Chondrocyte (in vitro differentiated cells): Measurements from ENCODE around the gene CHKA. TPM values are rescaled to one million over a fixed set of nuclear protein-coding genes. Genes with fewer than 3 reads are reported as not detected.

Source experiments
- DNase-seq: peaks from one replicate; pipeline ENCODE4 v3.0.0; 2021; ENCODE audit warnings: mixed read lengths, low spot score
- H3K27ac Mint-ChIP-seq: one replicate; pipeline ENCODE4 v1.8.0; 2021; ENCODE audit warnings: mild to moderate bottlenecking, moderate library complexity, mixed read lengths; ENCODE audit not compliant: unreplicated experiment
- H3K27me3 Mint-ChIP-seq: 2 replicates; pipeline ENCODE4 v1.8.0; 2021; ENCODE audit warnings: low read depth, mixed read lengths
- H3K36me3 Mint-ChIP-seq: 2 replicates; pipeline ENCODE4 v1.8.0; 2021; ENCODE audit warnings: low read depth, mixed read lengths
- H3K4me1 Mint-ChIP-seq: 2 replicates; pipeline ENCODE4 v1.8.0; 2021; ENCODE audit warnings: low read depth, mild to moderate bottlenecking, mixed read lengths
- H3K4me3 Mint-ChIP-seq: one replicate; pipeline ENCODE4 v1.8.0; 2021; ENCODE audit warnings: mild to moderate bottlenecking, moderate library complexity, mixed read lengths; ENCODE audit not compliant: unreplicated experiment
- H3K9me3 Mint-ChIP-seq: 2 replicates; pipeline ENCODE4 v1.8.0; 2021; ENCODE audit warnings: low read depth, mixed read lengths
- total RNA-seq: library from RNA; stranded (reverse); gene quantifications from 3 replicates; pipeline ENCODE4 v1.2.1, GENCODE V29; 2021
- TF ChIP-seq, protein P1 (sequence below): fragments of 200-600 bp; sonication (generic); IDR thresholded peaks from 2 replicates; pipeline ENCODE4 v1.5.0; 2021; ENCODE audit warnings: antibody characterized with exemption, mild to moderate bottlenecking, moderate library complexity

CHKA gene
- total RNA-seq, 1 donor from 2014 or later, result 21.0 TPM

DNA sequence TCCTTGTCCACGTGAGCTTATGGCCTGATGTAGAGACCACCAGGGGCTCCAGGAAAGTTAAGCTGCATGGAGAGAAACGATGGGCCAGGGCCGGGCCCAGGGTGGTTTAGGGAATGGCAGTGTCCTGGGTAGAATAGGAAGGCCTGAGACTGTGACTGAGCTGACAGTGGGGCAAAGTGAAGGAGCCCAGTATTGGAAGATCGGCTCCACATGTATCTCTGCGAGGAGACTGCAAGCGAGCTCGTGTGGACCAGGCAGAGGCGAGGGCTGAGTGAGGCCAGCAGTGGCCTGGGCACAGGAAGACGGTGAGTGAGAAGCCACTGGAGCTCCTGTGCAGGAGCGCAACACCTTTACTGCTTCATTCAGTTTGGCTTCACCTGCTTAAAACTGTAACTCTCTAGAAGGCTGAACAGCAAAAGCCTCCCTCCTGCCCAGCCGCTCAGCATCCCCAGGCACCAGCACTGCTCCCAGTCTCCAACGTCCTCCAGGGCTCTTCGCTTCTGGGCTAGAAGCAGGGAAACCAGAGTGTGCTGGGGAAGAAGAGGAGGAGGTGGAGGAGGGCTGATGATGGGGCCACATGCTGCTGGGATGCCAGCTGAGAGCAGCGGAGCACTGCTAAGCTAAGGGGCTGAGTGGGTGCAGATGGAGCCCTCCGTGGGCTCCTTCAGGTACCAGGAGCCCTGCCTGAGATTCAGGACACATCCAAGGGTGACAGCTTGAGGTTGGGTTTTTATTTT, 68.9 kb downstream of the CHKA start:
- Mint-ChIP-seq H3K4me1 (no peaks in the 10 kb centered on the region), H3K27me3 (no peaks in the 10 kb centered on the region), H3K4me3 (no peak overlapping the region), H3K9me3 (no peaks in the 10 kb centered on the region), H3K36me3 (peaks cover 9% of the 10 kb centered on the region), H3K27ac (no peak overlapping the region)
- no peak for DNase-seq
- TF ChIP-seq, protein P1, sequence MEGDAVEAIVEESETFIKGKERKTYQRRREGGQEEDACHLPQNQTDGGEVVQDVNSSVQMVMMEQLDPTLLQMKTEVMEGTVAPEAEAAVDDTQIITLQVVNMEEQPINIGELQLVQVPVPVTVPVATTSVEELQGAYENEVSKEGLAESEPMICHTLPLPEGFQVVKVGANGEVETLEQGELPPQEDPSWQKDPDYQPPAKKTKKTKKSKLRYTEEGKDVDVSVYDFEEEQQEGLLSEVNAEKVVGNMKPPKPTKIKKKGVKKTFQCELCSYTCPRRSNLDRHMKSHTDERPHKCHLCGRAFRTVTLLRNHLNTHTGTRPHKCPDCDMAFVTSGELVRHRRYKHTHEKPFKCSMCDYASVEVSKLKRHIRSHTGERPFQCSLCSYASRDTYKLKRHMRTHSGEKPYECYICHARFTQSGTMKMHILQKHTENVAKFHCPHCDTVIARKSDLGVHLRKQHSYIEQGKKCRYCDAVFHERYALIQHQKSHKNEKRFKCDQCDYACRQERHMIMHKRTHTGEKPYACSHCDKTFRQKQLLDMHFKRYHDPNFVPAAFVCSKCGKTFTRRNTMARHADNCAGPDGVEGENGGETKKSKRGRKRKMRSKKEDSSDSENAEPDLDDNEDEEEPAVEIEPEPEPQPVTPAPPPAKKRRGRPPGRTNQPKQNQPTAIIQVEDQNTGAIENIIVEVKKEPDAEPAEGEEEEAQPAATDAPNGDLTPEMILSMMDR, result no peak

DNA sequence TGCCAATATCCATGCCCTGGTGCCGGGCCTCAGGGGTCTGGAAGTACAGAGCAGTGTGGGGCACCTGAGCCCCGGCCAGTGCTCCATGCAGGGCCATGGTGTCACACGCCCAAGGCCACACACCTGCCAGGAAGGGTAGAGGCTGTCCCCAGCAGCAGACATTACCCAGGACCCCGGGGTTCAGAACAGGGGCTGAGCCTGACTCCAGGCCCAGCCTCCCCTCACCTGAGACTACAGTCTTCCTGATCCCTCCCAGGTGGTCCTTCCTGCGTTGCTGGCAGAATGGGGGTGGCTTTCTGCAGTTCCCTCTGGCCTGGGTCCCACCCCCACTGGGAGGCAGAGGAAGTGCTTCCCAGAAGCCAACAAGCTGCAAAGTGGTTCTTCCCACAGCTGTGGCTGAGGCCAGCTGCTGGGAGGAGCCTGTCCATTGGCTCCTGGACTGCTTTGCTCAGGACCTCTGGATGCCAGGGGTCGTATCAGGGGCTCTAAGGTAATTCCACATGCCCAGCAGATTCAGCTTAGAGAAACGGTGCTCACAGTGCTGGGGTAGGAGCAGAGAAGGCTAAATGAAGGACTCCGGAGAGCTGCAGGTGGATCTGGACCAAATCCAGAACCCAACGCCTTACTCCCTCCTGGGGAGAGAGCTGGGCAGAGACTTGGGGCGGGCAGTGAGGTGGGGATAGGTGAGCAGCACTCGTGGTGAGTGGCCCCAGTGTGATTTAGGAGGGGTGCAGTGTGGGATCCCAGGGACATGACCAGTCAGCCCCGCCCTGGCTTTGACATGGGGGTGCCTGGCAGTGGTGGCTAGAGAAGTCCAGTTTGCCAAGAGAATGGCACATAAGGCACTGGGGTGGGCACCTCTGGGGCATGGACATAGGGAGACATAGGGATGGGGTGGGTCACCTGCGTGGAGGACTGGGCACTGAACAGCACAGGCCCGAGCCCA, 69.7 kb downstream of the CHKA start:
- TF ChIP-seq, protein P1, result no peak
- Mint-ChIP-seq H3K9me3 (no peaks in the 10 kb centered on the region), H3K27me3 (no peaks in the 10 kb centered on the region)

DNA sequence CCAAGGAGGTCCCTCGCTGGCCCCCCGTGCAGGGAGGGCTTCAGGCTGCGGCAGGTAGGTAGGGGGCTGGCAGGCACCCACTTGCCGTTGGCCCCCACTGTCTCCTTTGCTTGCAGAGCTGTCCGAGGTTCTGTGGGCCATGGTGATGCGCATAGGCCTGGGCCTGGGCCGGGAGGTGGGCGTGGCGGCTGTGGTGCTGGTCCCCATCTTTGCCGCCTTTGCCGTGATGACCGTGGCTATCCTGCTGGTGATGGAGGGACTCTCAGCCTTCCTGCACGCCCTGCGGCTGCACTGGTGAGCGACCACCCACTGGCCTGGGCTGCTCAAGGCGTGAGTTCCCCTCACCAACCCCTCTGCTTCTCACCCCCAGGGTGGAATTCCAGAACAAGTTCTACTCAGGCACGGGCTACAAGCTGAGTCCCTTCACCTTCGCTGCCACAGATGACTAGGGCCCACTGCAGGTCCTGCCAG, 70.8 kb downstream of the CHKA start:
- no peak overlapping the region for H3K27ac Mint-ChIP-seq
- no peaks in the 10 kb centered on the region for H3K9me3 Mint-ChIP-seq
- H3K4me3 Mint-ChIP-seq, result no peak overlapping the region
- H3K36me3 Mint-ChIP-seq, result peaks cover 7% of the 10 kb centered on the region
- H3K27me3 Mint-ChIP-seq, result no peaks in the 10 kb centered on the region
- TF ChIP-seq, protein P1, result no peak
- DNase-seq, result no peak
- no peaks in the 10 kb centered on the region for H3K4me1 Mint-ChIP-seq

More for the DNA sequence above, 69.7 kb downstream of the CHKA start:
- Mint-ChIP-seq H3K36me3 (peaks cover 7% of the 10 kb centered on the region), H3K4me1 (no peaks in the 10 kb centered on the region), H3K27ac (no peak overlapping the region), H3K4me3 (no peak overlapping the region)
- DNase-seq, result no peak

DNA sequence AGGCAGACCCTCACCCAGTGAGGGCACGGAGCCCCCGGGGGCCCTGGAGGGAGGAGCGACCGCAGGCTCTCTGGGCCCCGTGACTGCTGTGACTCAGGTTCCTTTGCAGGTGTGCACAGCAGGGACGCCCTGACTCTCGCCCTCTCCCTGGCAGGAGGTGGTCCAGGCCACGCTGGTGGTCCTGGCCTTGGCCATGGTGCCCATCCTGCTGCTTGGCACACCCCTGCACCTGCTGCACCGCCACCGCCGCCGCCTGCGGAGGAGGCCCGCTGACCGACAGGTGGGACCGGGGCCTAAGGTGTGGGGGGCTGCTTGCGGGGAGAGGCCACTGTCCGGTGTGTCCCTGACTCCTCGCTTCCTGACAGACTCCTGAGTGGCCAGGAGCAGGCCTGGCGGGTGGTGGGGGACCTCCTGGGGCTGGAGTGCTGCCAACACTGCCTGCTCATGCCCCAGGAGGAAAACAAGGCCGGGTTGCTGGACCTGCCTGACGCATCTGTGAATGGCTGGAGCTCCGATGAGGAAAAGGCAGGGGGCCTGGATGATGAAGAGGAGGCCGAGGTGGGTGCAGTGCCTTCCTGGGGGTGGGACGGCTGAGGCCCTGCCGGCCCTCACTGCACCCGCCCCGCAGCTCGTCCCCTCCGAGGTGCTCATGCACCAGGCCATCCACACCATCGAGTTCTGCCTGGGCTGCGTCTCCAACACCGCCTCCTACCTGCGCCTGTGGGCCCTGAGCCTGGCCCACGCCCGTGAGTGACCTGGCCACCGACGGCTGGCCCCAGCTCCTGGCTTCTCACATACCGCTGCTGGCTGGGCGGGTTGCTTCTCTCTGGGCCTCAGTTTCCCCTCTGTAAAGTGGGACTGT, 71.4 kb downstream of the CHKA start:
- Mint-ChIP-seq H3K36me3 (peaks cover 7% of the 10 kb centered on the region), H3K27me3 (no peaks in the 10 kb centered on the region)

More for the DNA sequence above, 71.4 kb downstream of the CHKA start:
- Mint-ChIP-seq H3K27ac (no peak overlapping the region), H3K4me1 (no peaks in the 10 kb centered on the region), H3K9me3 (no peaks in the 10 kb centered on the region), H3K4me3 (no peak overlapping the region)
- TF ChIP-seq, protein P1, result no peak
- peak; percentile 92 for DNase-seq
